HL-60/S4 treated with retinoic acid at 250 ng/mL for 4 days and 3 days (cell line): ENCODE measurements around the gene SCLY.

Experiments used
- in situ Hi-C: fragments of 300-500 bp; cut with MboI; formaldehyde crosslinking; loops from 2 replicates; pipeline ENCODE4 v1.7.0; 2022; ENCODE audit warnings: low sequenced_read_pairs

The SCLY gene

GRCh38 chr2:238096311-238097011 is 35.7 kb downstream of the SCLY start:
- in situ Hi-C loops: no loop called here

- in situ Hi-C loops: no loop called here
Observed at GRCh38 chr2:238097201-238097987, 36.6 kb downstream of the SCLY start.

- in situ Hi-C loops: no loop called here
Observed at GRCh38 chr2:238097988-238098871, 37.4 kb downstream of the SCLY start.

- in situ Hi-C loops: no loop called here
Observed at GRCh38 chr2:238098901-238099713, 38.3 kb downstream of the SCLY start.

- in situ Hi-C loops: loop anchor here (25.0 kb wide), 1 partner anchor 237 kb away; the partner anchor contains the start of gene RAMP1
Observed at GRCh38 chr2:238099714-238100048, 38.9 kb downstream of the SCLY start.

GRCh38 chr2:238100049-238100820 is 39.4 kb downstream of the SCLY start, which contains the start of gene ESPNL:
Gene ESPNL, plus strand, starts transcription at chr2:238100340. Its CDS starts 80 bp downstream, at chr2:238100420.
- in situ Hi-C loops: loop anchor here (25.0 kb wide), 1 partner anchor 238 kb away; the partner anchor contains the start of gene RAMP1

- in situ Hi-C loops: loop anchor here (25.0 kb wide), 1 partner anchor 239 kb away; the partner anchor contains the start of gene RAMP1
Observed at GRCh38 chr2:238100821-238101771, 40.3 kb downstream of the SCLY start.

GRCh38 chr2:238101891-238102841 is 41.4 kb downstream of the SCLY start:
- in situ Hi-C loops: loop anchor here (25.0 kb wide), 1 partner anchor 240 kb away; the partner anchor contains the start of gene RAMP1

GRCh38 chr2:238102865-238103264 is 42.1 kb downstream of the SCLY start:
- in situ Hi-C loops: loop anchor here (25.0 kb wide), 1 partner anchor 241 kb away; the partner anchor contains the start of gene RAMP1

- in situ Hi-C loops: loop anchor here (25.0 kb wide), 1 partner anchor 241 kb away; the partner anchor contains the start of gene RAMP1
Observed at GRCh38 chr2:238103465-238104225, 42.8 kb downstream of the SCLY start.

GRCh38 chr2:238104226-238104690 is 43.5 kb downstream of the SCLY start:
- in situ Hi-C loops: loop anchor here (25.0 kb wide), 1 partner anchor 242 kb away; the partner anchor contains the start of gene RAMP1

GRCh38 chr2:238104691-238105371 is 44.0 kb downstream of the SCLY start:
- in situ Hi-C loops: loop anchor here (25.0 kb wide), 1 partner anchor 243 kb away; the partner anchor contains the start of gene RAMP1

GRCh38 chr2:238105506-238106338 is 44.9 kb downstream of the SCLY start:
- in situ Hi-C loops: loop anchor here (25.0 kb wide), 1 partner anchor 243 kb away; the partner anchor contains the start of gene RAMP1

GRCh38 chr2:238106339-238106697 is 45.5 kb downstream of the SCLY start:
- in situ Hi-C loops: loop anchor here (25.0 kb wide), 1 partner anchor 244 kb away; the partner anchor contains the start of gene RAMP1
